Mucosa of stomach (tissue), 1 donor: ENCODE results near the gene FRS3.
"Not testable (repeated sequence)": the region's sequence is repeated elsewhere in the genome, so short reads cannot be mapped to it uniquely, and the experiment has no call there.

Source experiments
- H3K27me3 ChIP-seq: one replicate; pipeline ENCODE4 v1.7.0; 2013; ENCODE audit warnings: mild to moderate bottlenecking, low read length; ENCODE audit not compliant: control insufficient read depth, insufficient read depth
- H3K36me3 ChIP-seq: one replicate; pipeline ENCODE4 v1.7.0; 2013; ENCODE audit warnings: low read length; ENCODE audit not compliant: control insufficient read depth, insufficient read depth
- H3K4me1 ChIP-seq: one replicate; pipeline ENCODE4 v1.7.0; 2013; ENCODE audit warnings: mild to moderate bottlenecking, low read length; ENCODE audit not compliant: control insufficient read depth, insufficient read depth
- H3K4me3 ChIP-seq: one replicate; pipeline ENCODE4 v1.7.0; 2013; ENCODE audit warnings: low read length
- H3K9ac ChIP-seq: one replicate; pipeline ENCODE4 v1.7.0; 2013; ENCODE audit warnings: mild to moderate bottlenecking, low read length, moderate library complexity
- H3K9me3 ChIP-seq: one replicate; pipeline ENCODE4 v1.7.0; 2013; ENCODE audit warnings: mild to moderate bottlenecking, low read length, moderate library complexity; ENCODE audit not compliant: control insufficient read depth
- donor health status: Pancreatic carcinoma.

FRS3 gene

GRCh38 chr6:41811946-41812345, 32.2 kb upstream of the FRS3 start:
- H3K4me3 ChIP-seq, H3K9ac ChIP-seq, H3K36me3 ChIP-seq: not testable (repeated sequence)

GRCh38 chr6:41811095-41811494, 31.4 kb upstream of the FRS3 start:
- no peaks in the 10 kb centered on the region for H3K4me1 ChIP-seq
- H3K9me3 ChIP-seq: no peaks in the 10 kb centered on the region
- no peaks in the 10 kb centered on the region for H3K27me3 ChIP-seq
- no peaks in the 10 kb centered on the region for H3K36me3 ChIP-seq
- no peak overlapping the region for H3K4me3 ChIP-seq
- no peak overlapping the region for H3K9ac ChIP-seq

More at GRCh38 chr6:41811946-41812345, 32.2 kb upstream of the FRS3 start:
- H3K4me1 ChIP-seq, H3K27me3 ChIP-seq, H3K9me3 ChIP-seq: not testable (repeated sequence)

- Histone ChIP-seq H3K9ac (no peak overlapping the region), H3K36me3 (no peaks in the 10 kb centered on the region), H3K4me3 (no peak overlapping the region), H3K9me3 (no peaks in the 10 kb centered on the region), H3K27me3 (no peaks in the 10 kb centered on the region), H3K4me1 (no peaks in the 10 kb centered on the region)
Measured at GRCh38 chr6:41805830-41806774, 26.4 kb upstream of the FRS3 start.

- Histone ChIP-seq H3K4me1 (no peaks in the 10 kb centered on the region), H3K9me3 (no peaks in the 10 kb centered on the region), H3K36me3 (no peaks in the 10 kb centered on the region), H3K4me3 (no peak overlapping the region), H3K9ac (no peak overlapping the region), H3K27me3 (no peaks in the 10 kb centered on the region)
Measured at GRCh38 chr6:41801380-41801779, 21.7 kb upstream of the FRS3 start.

- H3K27me3 ChIP-seq: no peaks in the 10 kb centered on the region
- H3K36me3 ChIP-seq: no peaks in the 10 kb centered on the region
- no peaks in the 10 kb centered on the region for H3K9me3 ChIP-seq
- no peak overlapping the region for H3K4me3 ChIP-seq
- no peaks in the 10 kb centered on the region for H3K4me1 ChIP-seq
- H3K9ac ChIP-seq: no peak overlapping the region
Measured at GRCh38 chr6:41799559-41799911, 19.8 kb upstream of the FRS3 start.

- no peak overlapping the region for H3K9ac ChIP-seq
- no peaks in the 10 kb centered on the region for H3K27me3 ChIP-seq
- no peaks in the 10 kb centered on the region for H3K4me1 ChIP-seq
- H3K4me3 ChIP-seq: no peak overlapping the region
- no peaks in the 10 kb centered on the region for H3K36me3 ChIP-seq
- no peaks in the 10 kb centered on the region for H3K9me3 ChIP-seq
Measured at GRCh38 chr6:41798901-41799558, 19.3 kb upstream of the FRS3 start.

GRCh38 chr6:41796474-41796873, 16.8 kb upstream of the FRS3 start:
- Histone ChIP-seq H3K9ac (no peak overlapping the region), H3K4me1 (no peaks in the 10 kb centered on the region), H3K9me3 (no peaks in the 10 kb centered on the region), H3K4me3 (no peak overlapping the region), H3K36me3 (no peaks in the 10 kb centered on the region), H3K27me3 (no peaks in the 10 kb centered on the region)

GRCh38 chr6:41791984-41792383, 12.3 kb upstream of the FRS3 start:
- Histone ChIP-seq H3K9me3 (no peaks in the 10 kb centered on the region), H3K9ac (no peak overlapping the region), H3K4me3 (no peak overlapping the region), H3K27me3 (no peaks in the 10 kb centered on the region), H3K4me1 (no peaks in the 10 kb centered on the region), H3K36me3 (peaks cover 6% of the 10 kb centered on the region)

GRCh38 chr6:41791305-41791704, 11.6 kb upstream of the FRS3 start:
- Histone ChIP-seq H3K4me1 (no peaks in the 10 kb centered on the region), H3K4me3 (no peak overlapping the region), H3K9ac (no peak overlapping the region), H3K36me3 (peaks cover 6% of the 10 kb centered on the region), H3K9me3 (no peaks in the 10 kb centered on the region), H3K27me3 (no peaks in the 10 kb centered on the region)

- no peak overlapping the region for H3K4me3 ChIP-seq
- H3K4me1 ChIP-seq: peaks cover 12% of the 10 kb centered on the region
- H3K36me3 ChIP-seq: peaks cover 6% of the 10 kb centered on the region
- no peaks in the 10 kb centered on the region for H3K9me3 ChIP-seq
- no peak overlapping the region for H3K9ac ChIP-seq
- no peaks in the 10 kb centered on the region for H3K27me3 ChIP-seq
Measured at GRCh38 chr6:41790045-41790444, 10.3 kb upstream of the FRS3 start.

GRCh38 chr6:41789390-41789724, 9.7 kb upstream of the FRS3 start:
- H3K4me1 ChIP-seq: peaks cover 19% of the 10 kb centered on the region
- H3K4me3 ChIP-seq: no peak overlapping the region

GRCh38 chr6:41787219-41787917, 7.7 kb upstream of the FRS3 start, which contains the start of gene TOMM6:
TSS of gene TOMM6 (plus strand) at chr6:41787694. CDS start at chr6:41787698, 4 bp downstream.
- Histone ChIP-seq H3K9ac (peak within 1 kb of the TSS; percentile 95), H3K4me1 (peaks cover 35% of the 10 kb centered on the region), H3K4me3 (peak within 1 kb of the TSS; percentile 95), H3K36me3 (peaks cover 6% of the 10 kb centered on the region), H3K27me3 (no peaks in the 10 kb centered on the region), H3K9me3 (no peaks in the 10 kb centered on the region)

More at GRCh38 chr6:41789390-41789724, 9.7 kb upstream of the FRS3 start:
- Histone ChIP-seq H3K36me3 (peaks cover 6% of the 10 kb centered on the region), H3K9me3 (no peaks in the 10 kb centered on the region), H3K9ac (no peak overlapping the region), H3K27me3 (no peaks in the 10 kb centered on the region)
